CD14-positive monocyte (primary cell): ENCODE results near the gene SMARCA2. TPM values are rescaled to one million over a fixed set of nuclear protein-coding genes. Genes with fewer than 3 reads are reported as not detected.

ENCODE experiments used
- DNase-seq, 3 donors: peaks; one replicate each; pipeline ENCODE4 v3.0.0-alpha.2; 2011 to 2022
- H2AFZ ChIP-seq: 2 replicates; pipeline ENCODE4 v1.6.0; 2012; ENCODE audit warnings: mild to moderate bottlenecking, low read depth, low read length, inconsistent platforms; ENCODE audit not compliant: insufficient read depth, poor library complexity, severe bottlenecking
- H3K27ac ChIP-seq, 2 donors: 1 replicate in 1 of 2; 2 replicates in 1 of 2; pipeline ENCODE4 v1.5.1; 2012 to 2013; ENCODE audit warnings: low read length in 2 of 2, control low read depth in 1 of 2, inconsistent platforms in 1 of 2, low read depth in 1 of 2, mild to moderate bottlenecking in 1 of 2
- H3K27me3 ChIP-seq, 2 donors: one replicate each; pipeline versions ENCODE4 v1.6.0 to v1.6.1; 2011 to 2013; ENCODE audit warnings: low read length in 2 of 2; ENCODE audit not compliant: control insufficient read depth in 2 of 2, insufficient read depth in 2 of 2
- H3K36me3 ChIP-seq, 2 donors: replicated peaks in 1 of 2; 1 replicate in 1 of 2; 2 replicates in 1 of 2; pipeline versions ENCODE4 v1.5.1 to v1.6.1; 2012 to 2013; ENCODE audit warnings: low read length in 2 of 2, control low read depth in 1 of 2, inconsistent platforms in 1 of 2, mild to moderate bottlenecking in 1 of 2; ENCODE audit not compliant: insufficient read depth in 2 of 2, control insufficient read depth in 1 of 2
- H3K4me1 ChIP-seq, 2 donors: 1 replicate in 1 of 2; 2 replicates in 1 of 2; pipeline versions ENCODE4 v1.5.1 to v1.6.1; 2012 to 2013; ENCODE audit warnings: low read length in 2 of 2, control low read depth in 1 of 2, inconsistent platforms in 1 of 2, mild to moderate bottlenecking in 1 of 2, moderate library complexity in 1 of 2; ENCODE audit not compliant: insufficient read depth in 2 of 2, control insufficient read depth in 1 of 2
- H3K4me2 ChIP-seq: replicated peaks from 2 replicates; pipeline ENCODE3; 2012; ENCODE audit warnings: low read length, moderate library complexity, mild to moderate bottlenecking; ENCODE audit not compliant: poor library complexity, severe bottlenecking; ENCODE audit errors: extremely low read depth
- H3K4me3 ChIP-seq, 3 experiments: fragments of 200-600 bp in 1 of 3; sonication (generic) in 1 of 3; replicated peaks in 1 of 3; 1 replicate in 2 of 3; 2 replicates in 1 of 3; pipeline ENCODE4 v1.5.1; 2011 to 2013; ENCODE audit warnings: low read length in 3 of 3, mild to moderate bottlenecking in 3 of 3, control low read depth in 2 of 3, low read depth in 2 of 3, inconsistent platforms in 1 of 3, moderate library complexity in 1 of 3
- H3K79me2 ChIP-seq: 2 replicates; pipeline ENCODE4 v1.6.0; 2012; ENCODE audit warnings: mild to moderate bottlenecking, control low read depth, inconsistent platforms, low read length, moderate library complexity; ENCODE audit not compliant: insufficient read depth
- H3K9ac ChIP-seq: 2 replicates; pipeline ENCODE4 v1.6.0; 2017; ENCODE audit warnings: low read length, mild to moderate bottlenecking; ENCODE audit not compliant: insufficient read depth, poor library complexity, severe bottlenecking
- H3K9me3 ChIP-seq, 2 donors: replicated peaks in 1 of 2; 1 replicate in 1 of 2; 2 replicates in 1 of 2; pipeline versions ENCODE4 v1.5.1 to v1.6.1; 2012 to 2013; ENCODE audit warnings: low read length in 2 of 2, control low read depth in 1 of 2; ENCODE audit not compliant: control insufficient read depth in 1 of 2, insufficient read depth in 1 of 2
- H4K20me1 ChIP-seq: 2 replicates; pipeline ENCODE4 v1.6.0; 2012; ENCODE audit warnings: mild to moderate bottlenecking, low read length, control low read depth, moderate library complexity; ENCODE audit not compliant: insufficient read depth
- H3K27ac Mint-ChIP-seq, 7 donors: one replicate each; pipeline ENCODE4 v1.8.0; 2020; ENCODE audit warnings: mild to moderate bottlenecking in 7 of 7, mixed read lengths in 7 of 7, moderate library complexity in 6 of 7, inconsistent platforms in 2 of 7
- H3K27me3 Mint-ChIP-seq, 3 donors: one replicate each; pipeline ENCODE4 v1.8.0; 2021 to 2022; ENCODE audit warnings: low read depth in 3 of 3, mild to moderate bottlenecking in 3 of 3, mixed read lengths in 3 of 3, moderate library complexity in 3 of 3, inconsistent platforms in 1 of 3
- H3K36me3 Mint-ChIP-seq, 2 donors: one replicate each; pipeline ENCODE4 v1.8.0; 2020; ENCODE audit warnings: mixed read lengths in 2 of 2, inconsistent platforms in 1 of 2, mild to moderate bottlenecking in 1 of 2
- H3K4me1 Mint-ChIP-seq: one replicate; pipeline ENCODE4 v1.8.0; 2020; ENCODE audit warnings: mild to moderate bottlenecking, mixed read lengths
- H3K4me3 Mint-ChIP-seq, 2 donors: one replicate each; pipeline ENCODE4 v1.8.0; 2020; ENCODE audit warnings: mild to moderate bottlenecking in 2 of 2, mixed read lengths in 2 of 2, moderate library complexity in 1 of 2
- H3K9me3 Mint-ChIP-seq, 7 donors: one replicate each; pipeline ENCODE4 v1.8.0; 2020 to 2022; ENCODE audit warnings: mixed read lengths in 7 of 7, mild to moderate bottlenecking in 6 of 7, moderate library complexity in 6 of 7, inconsistent platforms in 2 of 7
- WGBS: methylation state at CpG from one replicate; pipeline ENCODE4 v1.1.5; 2013; ENCODE audit warnings: missing lambda C conversion rate; ENCODE audit not compliant: insufficient coverage; 5-methylcytosine and 5-hydroxymethylcytosine counted together
- intact Hi-C, 2 donors: fragments of 100-400 bp; cut with micrococcal nuclease; formaldehyde crosslinking; loops; one replicate each; pipeline versions ENCODE4 v1.15.0 to v1.15.1; 2023
- polyA plus RNA-seq, 3 donors: library from polyadenylated mRNA; depleted of rRNA in 1 of 3; unstranded in 2 of 3; stranded (reverse) in 1 of 3; fragments of 300-500 nt in 2 of 3; fragments of >200 nt in 1 of 3; fragmentation: Illumina TruSeq in 2 of 3; gene quantifications; 1 replicate in 2 of 3; 2 replicates in 1 of 3; pipeline ENCODE4 v1.2.3, GENCODE V29; 2012 to 2021
- TF ChIP-seq, protein P1 (sequence below): fragments of 200-600 bp; IDR thresholded peaks from one replicate; pipeline ENCODE4 v1.8.0; 2022; ENCODE audit warnings: antibody characterized with exemption, mild to moderate bottlenecking

SMARCA2 gene
- polyA plus RNA-seq, 3 donors: 11.0 to 54.7 (median 11.8) TPM

DNA sequence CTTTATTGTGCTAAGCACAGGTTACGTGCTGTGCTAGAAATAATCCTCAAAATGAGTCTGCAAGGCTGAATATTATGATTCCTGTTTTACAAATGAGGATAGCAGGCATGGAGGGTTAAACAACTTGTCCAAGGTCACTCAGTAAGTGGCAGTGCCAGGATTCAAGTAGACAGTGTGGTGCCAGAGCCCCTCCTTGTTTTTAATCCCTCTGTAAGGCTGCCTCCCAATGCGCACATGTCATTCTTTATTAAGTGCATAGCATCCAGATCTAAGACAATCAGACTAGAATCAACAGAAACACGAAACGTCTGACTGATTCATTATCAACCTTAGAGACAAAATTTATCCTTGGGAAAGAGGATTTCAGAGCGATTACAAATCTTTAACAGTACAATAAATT lies 199.6 kb downstream of the SMARCA2 start:
- intact Hi-C loops: no loop called here

DNA sequence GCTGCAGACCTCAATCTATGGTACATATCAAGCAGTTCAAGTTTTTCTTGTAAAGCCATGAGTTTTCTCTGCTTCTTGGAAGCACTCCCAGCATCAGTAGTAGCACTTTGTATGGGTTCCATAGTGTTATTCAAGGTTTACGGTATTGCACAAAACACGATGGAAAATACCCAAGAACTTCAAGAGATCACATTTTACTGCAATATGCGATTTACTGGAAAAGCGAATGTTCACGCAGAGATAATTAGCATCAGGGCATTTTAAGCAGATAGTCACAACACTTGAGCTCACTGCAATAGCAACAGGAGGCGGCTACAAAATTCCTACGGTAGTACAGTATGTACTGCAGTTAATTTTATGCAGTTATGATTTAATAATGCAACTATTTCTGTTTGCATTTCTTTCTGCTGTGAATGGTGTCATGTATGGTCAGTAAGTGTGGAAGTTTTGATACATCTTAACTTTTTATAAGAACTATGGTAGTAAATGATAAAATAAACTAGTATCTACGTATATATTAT lies 200.8 kb downstream of the SMARCA2 start:
- no peak overlapping the region for H3K4me2 ChIP-seq
- Mint-ChIP-seq H3K27ac (no peak overlapping the region), H3K27me3 (peaks cover 0 to 2% (median 0%) of the 10 kb centered on the region in 3 donors), H3K4me1 (peaks cover 3% of the 10 kb centered on the region), H3K36me3 (no peaks in the 10 kb centered on the region), H3K9me3 (no peaks in the 10 kb centered on the region), H3K4me3 (no peak overlapping the region)
- H3K9ac ChIP-seq: no peak overlapping the region
- no peaks in the 10 kb centered on the region for H4K20me1 ChIP-seq
- no peaks in the 10 kb centered on the region for H3K27me3 ChIP-seq
- no peak overlapping the region for H2AFZ ChIP-seq
- no peaks in the 10 kb centered on the region for H3K36me3 ChIP-seq
- no peak overlapping the region for H3K27ac ChIP-seq
- no peaks in the 10 kb centered on the region for H3K79me2 ChIP-seq
- H3K9me3 ChIP-seq: no peaks in the 10 kb centered on the region
- DNase-seq: no peak
- TF ChIP-seq, protein P1, sequence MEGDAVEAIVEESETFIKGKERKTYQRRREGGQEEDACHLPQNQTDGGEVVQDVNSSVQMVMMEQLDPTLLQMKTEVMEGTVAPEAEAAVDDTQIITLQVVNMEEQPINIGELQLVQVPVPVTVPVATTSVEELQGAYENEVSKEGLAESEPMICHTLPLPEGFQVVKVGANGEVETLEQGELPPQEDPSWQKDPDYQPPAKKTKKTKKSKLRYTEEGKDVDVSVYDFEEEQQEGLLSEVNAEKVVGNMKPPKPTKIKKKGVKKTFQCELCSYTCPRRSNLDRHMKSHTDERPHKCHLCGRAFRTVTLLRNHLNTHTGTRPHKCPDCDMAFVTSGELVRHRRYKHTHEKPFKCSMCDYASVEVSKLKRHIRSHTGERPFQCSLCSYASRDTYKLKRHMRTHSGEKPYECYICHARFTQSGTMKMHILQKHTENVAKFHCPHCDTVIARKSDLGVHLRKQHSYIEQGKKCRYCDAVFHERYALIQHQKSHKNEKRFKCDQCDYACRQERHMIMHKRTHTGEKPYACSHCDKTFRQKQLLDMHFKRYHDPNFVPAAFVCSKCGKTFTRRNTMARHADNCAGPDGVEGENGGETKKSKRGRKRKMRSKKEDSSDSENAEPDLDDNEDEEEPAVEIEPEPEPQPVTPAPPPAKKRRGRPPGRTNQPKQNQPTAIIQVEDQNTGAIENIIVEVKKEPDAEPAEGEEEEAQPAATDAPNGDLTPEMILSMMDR: no peak
- intact Hi-C loops: no loop called here
- H3K4me3 ChIP-seq: no peak overlapping the region
- 98% methylated on average over 5 of the region's 8 CpGs for WGBS
- no peaks in the 10 kb centered on the region for H3K4me1 ChIP-seq

More for the DNA sequence above, 199.6 kb downstream of the SMARCA2 start:
- DNase-seq: no peak
- no peaks in the 10 kb centered on the region for H3K27me3 ChIP-seq
- no peak overlapping the region for H3K4me2 ChIP-seq
- H3K79me2 ChIP-seq: no peaks in the 10 kb centered on the region
- H3K4me1 ChIP-seq: peaks cover 4% of the 10 kb centered on the region in 2 donors
- Mint-ChIP-seq H3K27ac (no peak overlapping the region), H3K36me3 (no peaks in the 10 kb centered on the region), H3K4me3 (no peak overlapping the region), H3K27me3 (peaks cover 0 to 2% (median 0%) of the 10 kb centered on the region in 3 donors), H3K4me1 (peaks cover 7% of the 10 kb centered on the region), H3K9me3 (no peaks in the 10 kb centered on the region)
- WGBS: 100% methylated on average over 2 of the region's 5 CpGs
- no peak overlapping the region for H3K4me3 ChIP-seq
- H3K9ac ChIP-seq: no peak overlapping the region
- no peaks in the 10 kb centered on the region for H3K9me3 ChIP-seq
- no peaks in the 10 kb centered on the region for H4K20me1 ChIP-seq
- TF ChIP-seq, protein P1: no peak
- no peak overlapping the region for H3K27ac ChIP-seq
- no peak overlapping the region for H2AFZ ChIP-seq
- no peaks in the 10 kb centered on the region for H3K36me3 ChIP-seq
